HL-60 (cell line): ENCODE measurements around the gene PARP12.

Source experiments
- DNase-seq, 2 experiments: peaks; one replicate each; pipeline ENCODE4 v3.0.0-alpha.2; 2010 to 2020; ENCODE audit warnings: low read depth in 1 of 2, low spot score in 1 of 2
- H3K27ac ChIP-seq: fragments of 250-450 bp; sonication (Bioruptor Pico); replicated peaks from 2 replicates; pipeline ENCODE4 v1.5.1; 2020; ENCODE audit warnings: mild to moderate bottlenecking, moderate library complexity
- H3K27me3 ChIP-seq: fragments of 250-450 bp; sonication (Bioruptor Pico); 2 replicates; pipeline ENCODE4 v1.5.1; 2021; ENCODE audit warnings: mild to moderate bottlenecking, moderate library complexity; ENCODE audit not compliant: insufficient read depth, poor library complexity, severe bottlenecking
- H3K4me3 ChIP-seq: replicated peaks from 2 replicates; pipeline ENCODE4 v1.5.1; 2011; ENCODE audit warnings: mild to moderate bottlenecking, control low read depth, low read length; ENCODE audit not compliant: insufficient read depth
- CTCF ChIP-seq: IDR thresholded peaks from one replicate; pipeline ENCODE4 v1.5.1; 2011; ENCODE audit warnings: low read length, control low read depth, inconsistent platforms; ENCODE audit not compliant: insufficient read depth
- GABPA ChIP-seq: IDR thresholded peaks from 2 replicates; pipeline ENCODE4 v1.6.1; 2012; ENCODE audit warnings: low read depth
- POLR2AphosphoS5 ChIP-seq: IDR thresholded peaks from 2 replicates; pipeline ENCODE4 v1.6.1; 2012; ENCODE audit warnings: low read depth
- REST ChIP-seq: IDR thresholded peaks from 2 replicates; pipeline ENCODE4 v1.6.1; 2012; ENCODE audit warnings: low read depth; ENCODE audit not compliant: insufficient replicate concordance
- SPI1 ChIP-seq: IDR thresholded peaks from 2 replicates; pipeline ENCODE4 v1.6.1; 2012; ENCODE audit warnings: low read depth, mild to moderate bottlenecking, borderline replicate concordance

The PARP12 gene

GRCh38 chr7:140033036-140033435 lies 29.7 kb downstream of the PARP12 start:
- DNase-seq, result no peak
- TF ChIP-seq CTCF (no peak), REST (no peak), GABPA (no peak), SPI1 (no peak), POLR2AphosphoS5 (no peak)
- H3K27ac ChIP-seq, result no peak overlapping the region

GRCh38 chr7:140031364-140031763 lies 31.4 kb downstream of the PARP12 start:
- no peak overlapping the region for H3K27ac ChIP-seq
- DNase-seq, result no peak
- H3K4me3 ChIP-seq, result no peak overlapping the region
- peaks cover 7% of the 10 kb centered on the region for H3K27me3 ChIP-seq
- TF ChIP-seq POLR2AphosphoS5 (no peak), REST (no peak), GABPA (no peak), CTCF (no peak), SPI1 (no peak)

More at GRCh38 chr7:140033036-140033435, 29.7 kb downstream of the PARP12 start:
- no peak overlapping the region for H3K4me3 ChIP-seq
- H3K27me3 ChIP-seq, result peaks cover 7% of the 10 kb centered on the region

GRCh38 chr7:140029072-140029471 lies 33.7 kb downstream of the PARP12 start:
- Histone ChIP-seq H3K4me3 (no peak overlapping the region), H3K27ac (no peak overlapping the region), H3K27me3 (peaks cover 5% of the 10 kb centered on the region)
- TF ChIP-seq SPI1 (no peak), POLR2AphosphoS5 (no peak), CTCF (no peak), REST (no peak), GABPA (no peak)
- DNase-seq, result no peak
